B cell (primary cell): ENCODE results near the gene TGFBR2. TPM values are rescaled to one million over a fixed set of nuclear protein-coding genes. Genes with fewer than 3 reads are reported as not detected.
A peak's percentile ranks its signal among the peaks of the same experiment; 100 is the strongest.

ENCODE experiments used
- ATAC-seq: fragments of 200-7000 bp; cut with Tn5 transposase; one replicate; pipeline ENCODE4 v1.10.0; 2021; ENCODE audit warnings: low read depth, mild to moderate bottlenecking, moderate number of reproducible peaks, moderate library complexity
- CTCF ChIA-PET: fragments of 350-600 bp; sonication (Branson Sonifier 250); formaldehyde crosslinking; loops from one replicate; lab custom pipeline; 2021; ENCODE audit warnings: antibody characterized with exemption, inconsistent platforms; lab: Charles Lee
- POLR2A ChIA-PET: fragments of 350-600 bp; sonication (Branson Sonifier 250); formaldehyde crosslinking; loops from one replicate; lab custom pipeline; 2021; ENCODE audit warnings: antibody characterized with exemption; lab: Charles Lee
- DNase-seq: peaks from one replicate; pipeline ENCODE4 v3.0.0; 2013
- H2AFZ ChIP-seq: 2 replicates; pipeline ENCODE4 v1.6.1; 2012; ENCODE audit warnings: mild to moderate bottlenecking, low read depth, low read length; ENCODE audit not compliant: insufficient read depth, poor library complexity, severe bottlenecking
- H3K27ac ChIP-seq, 2 donors: 1 replicate in 1 of 2; 2 replicates in 1 of 2; pipeline ENCODE4 v1.5.1; 2012 to 2013; ENCODE audit warnings: low read length in 2 of 2, mild to moderate bottlenecking in 2 of 2, moderate library complexity in 1 of 2
- H3K27me3 ChIP-seq, 4 experiments: fragments of 200-600 bp in 1 of 4; sonication (generic) in 1 of 4; replicated peaks in 1 of 4; 1 replicate in 2 of 4; 2 replicates in 2 of 4; pipeline versions ENCODE4 v1.6.1 to v1.7.0; 2013 to 2016; ENCODE audit warnings: low read length in 3 of 4, mild to moderate bottlenecking in 2 of 4, mixed read lengths in 1 of 4, moderate library complexity in 1 of 4; ENCODE audit not compliant: insufficient read depth in 4 of 4, control insufficient read depth in 3 of 4; ENCODE audit errors: control extremely low read depth in 1 of 4
- H3K36me3 ChIP-seq, 2 experiments: replicated peaks in 1 of 2; 1 replicate in 1 of 2; 2 replicates in 1 of 2; pipeline versions ENCODE4 v1.6.1 to v1.7.1; 2013; ENCODE audit warnings: low read length in 1 of 2; ENCODE audit not compliant: insufficient read depth in 2 of 2, control insufficient read depth in 1 of 2; ENCODE audit errors: control extremely low read depth in 1 of 2, extremely low read depth in 1 of 2
- H3K4me1 ChIP-seq, 2 donors: fragments of 200-600 bp in 1 of 2; sonication (generic) in 1 of 2; 1 replicate in 1 of 2; 2 replicates in 1 of 2; pipeline versions ENCODE4 v1.5.1 to v1.6.1; 2013 to 2017; ENCODE audit warnings: low read length in 2 of 2; ENCODE audit not compliant: control insufficient read depth in 2 of 2, insufficient read depth in 2 of 2
- H3K4me2 ChIP-seq: replicated peaks from 2 replicates; pipeline ENCODE3; 2012; ENCODE audit warnings: mild to moderate bottlenecking, low read depth, low read length; ENCODE audit not compliant: poor library complexity, severe bottlenecking
- H3K4me3 ChIP-seq, 5 experiments: fragments of 200-600 bp in 1 of 5; sonication (generic) in 1 of 5; 1 replicate in 3 of 5; 2 replicates in 2 of 5; pipeline versions ENCODE4 v1.5.1 to v1.7.0; 2011 to 2016; ENCODE audit warnings: low read length in 4 of 5, mild to moderate bottlenecking in 4 of 5, low read depth in 2 of 5, control low read depth in 1 of 5, moderate library complexity in 1 of 5; ENCODE audit not compliant: insufficient read depth in 1 of 5; ENCODE audit errors: control extremely low read depth in 1 of 5, extremely low read depth in 1 of 5
- H3K79me2 ChIP-seq: fragments of 200-600 bp; sonication (generic); one replicate; pipeline ENCODE4 v1.6.0; 2016; ENCODE audit warnings: low read length; ENCODE audit not compliant: control insufficient read depth, insufficient read depth
- H3K9ac ChIP-seq: fragments of 200-600 bp; sonication (generic); 2 replicates; pipeline ENCODE4 v1.6.1; 2017; ENCODE audit warnings: mild to moderate bottlenecking, low read length, moderate library complexity
- H3K9me3 ChIP-seq, 3 donors: one replicate each; pipeline versions ENCODE4 v1.6.1 to v1.7.1; 2013; ENCODE audit warnings: low read length in 2 of 3; ENCODE audit not compliant: control insufficient read depth in 2 of 3, insufficient read depth in 1 of 3; ENCODE audit errors: control extremely low read depth in 1 of 3
- H4K20me1 ChIP-seq: 2 replicates; pipeline ENCODE4 v1.6.0; 2012; ENCODE audit warnings: mild to moderate bottlenecking, low read length; ENCODE audit not compliant: insufficient read depth, control insufficient read depth, poor library complexity, severe bottlenecking
- H3K27ac Mint-ChIP-seq: one replicate; pipeline ENCODE4 v1.8.0; 2021; ENCODE audit warnings: mixed read lengths
- H3K27me3 Mint-ChIP-seq: one replicate; pipeline ENCODE4 v1.8.0; 2021; ENCODE audit warnings: mixed read lengths
- H3K4me1 Mint-ChIP-seq: one replicate; pipeline ENCODE4 v1.8.0; 2021; ENCODE audit warnings: mixed read lengths
- H3K4me3 Mint-ChIP-seq: one replicate; pipeline ENCODE4 v1.8.0; 2021; ENCODE audit warnings: mixed read lengths
- H3K9me3 Mint-ChIP-seq: one replicate; pipeline ENCODE4 v1.8.0; 2022; ENCODE audit warnings: mixed read lengths; ENCODE audit not compliant: insufficient read depth
- EZH2 ChIP-seq: IDR thresholded peaks from 2 replicates; pipeline ENCODE4 v1.6.1; 2012; ENCODE audit warnings: borderline replicate concordance, low read depth, mild to moderate bottlenecking, moderate library complexity, low read length; ENCODE audit not compliant: insufficient read depth, poor library complexity, severe bottlenecking
- WGBS: methylation state at CpG from one replicate; pipeline ENCODE4 v1.1.5; 2013; ENCODE audit warnings: missing lambda C conversion rate; ENCODE audit not compliant: insufficient coverage; 5-methylcytosine and 5-hydroxymethylcytosine counted together
- intact Hi-C: fragments of 100-400 bp; cut with micrococcal nuclease; formaldehyde crosslinking; loops from one replicate; pipeline ENCODE4 v1.10.0; 2022
- polyA plus RNA-seq: library from polyadenylated mRNA; depleted of rRNA; stranded (reverse); fragments of >200 nt; gene quantifications from 2 replicates; pipeline ENCODE4 v1.2.3, GENCODE V29; 2012
- total RNA-seq, 2 donors: library from RNA; stranded (reverse); fragments of 120-200 nt in 1 of 2; gene quantifications; 1 replicate in 1 of 2; 2 replicates in 1 of 2; pipeline versions ENCODE4 v1.2.3 to v1.2.4, GENCODE V29; 2013 to 2022
- TF ChIP-seq, protein P1 (sequence below): fragments of 200-600 bp; IDR thresholded peaks from one replicate; pipeline ENCODE4 v1.8.0; 2022; ENCODE audit warnings: antibody characterized with exemption, mild to moderate bottlenecking

Gene TGFBR2
- total and polyA plus RNA-seq, 2 donors (not counting 1 experiment from before 2014, with no cell fraction given), result 68.7 to 189 TPM

DNA sequence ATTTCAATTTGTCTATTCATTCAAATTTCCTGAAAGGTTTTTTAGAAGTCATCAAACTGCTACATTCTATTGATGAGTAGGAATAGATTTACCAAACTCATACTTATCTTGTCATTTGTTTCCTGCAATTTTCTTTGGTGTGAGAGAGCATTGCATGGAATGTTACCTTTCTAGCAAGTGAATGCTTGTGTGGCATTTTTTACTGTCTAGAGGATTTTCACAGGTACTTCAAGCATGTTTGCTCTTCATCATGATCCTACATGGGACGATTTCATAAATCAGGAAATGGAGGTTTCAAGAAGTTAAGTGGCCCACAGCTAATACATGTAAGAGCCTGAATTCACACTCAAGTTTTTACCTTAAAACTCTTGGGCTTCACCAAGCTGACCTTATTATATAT, 26.1 kb downstream of the TGFBR2 start:
- peak overlapping the region; percentile 73 to 89 for H3K27ac ChIP-seq
- H3K9ac ChIP-seq, result no peak overlapping the region
- WGBS, result no CpG with 5 or more reads among the region's 1 CpG
- H3K4me3 Mint-ChIP-seq, result peak overlapping the region; percentile 71
- no peaks in the 10 kb centered on the region for H3K27me3 Mint-ChIP-seq
- no peaks in the 10 kb centered on the region for H3K27me3 ChIP-seq
- POLR2A ChIA-PET, result interaction anchor here (0.6 kb wide), 2 partner anchors 13 to 25 kb away, joined by 3 to 4 read pairs; no protein-coding TSS in a partner anchor
- H3K4me1 Mint-ChIP-seq, result peaks cover 95% of the 10 kb centered on the region
- H3K36me3 ChIP-seq, result peaks cover 0 to 7% of the 10 kb centered on the region in 2 experiments
- H2AFZ ChIP-seq, result no peak overlapping the region
- H3K4me3 ChIP-seq, result no peak overlapping the region
- DNase-seq, result no peak
- H3K4me1 ChIP-seq, result peaks cover 97 to 99% of the 10 kb centered on the region in 2 donors
- intact Hi-C loops, result loop anchor here (10.0 kb wide), 1 partner anchor 518 kb away; no protein-coding TSS in a partner anchor
- no peaks in the 10 kb centered on the region for H3K9me3 Mint-ChIP-seq
- H3K9me3 ChIP-seq, result no peaks in the 10 kb centered on the region
- ATAC-seq, result no peak
- H3K27ac Mint-ChIP-seq, result peak overlapping the region; percentile 93
- H3K4me2 ChIP-seq, result peak overlapping the region; percentile 64
- H4K20me1 ChIP-seq, result no peaks in the 10 kb centered on the region
- CTCF ChIA-PET, result interaction anchor here (0.7 to 2.5 kb wide), 8 partner anchors 8 to 519 kb away, joined by 3 to 8 read pairs (median 4); no protein-coding TSS in a partner anchor
- H3K79me2 ChIP-seq, result peaks cover 100% of the 10 kb centered on the region
- no peak for TF ChIP-seq EZH2
- TF ChIP-seq, protein P1, sequence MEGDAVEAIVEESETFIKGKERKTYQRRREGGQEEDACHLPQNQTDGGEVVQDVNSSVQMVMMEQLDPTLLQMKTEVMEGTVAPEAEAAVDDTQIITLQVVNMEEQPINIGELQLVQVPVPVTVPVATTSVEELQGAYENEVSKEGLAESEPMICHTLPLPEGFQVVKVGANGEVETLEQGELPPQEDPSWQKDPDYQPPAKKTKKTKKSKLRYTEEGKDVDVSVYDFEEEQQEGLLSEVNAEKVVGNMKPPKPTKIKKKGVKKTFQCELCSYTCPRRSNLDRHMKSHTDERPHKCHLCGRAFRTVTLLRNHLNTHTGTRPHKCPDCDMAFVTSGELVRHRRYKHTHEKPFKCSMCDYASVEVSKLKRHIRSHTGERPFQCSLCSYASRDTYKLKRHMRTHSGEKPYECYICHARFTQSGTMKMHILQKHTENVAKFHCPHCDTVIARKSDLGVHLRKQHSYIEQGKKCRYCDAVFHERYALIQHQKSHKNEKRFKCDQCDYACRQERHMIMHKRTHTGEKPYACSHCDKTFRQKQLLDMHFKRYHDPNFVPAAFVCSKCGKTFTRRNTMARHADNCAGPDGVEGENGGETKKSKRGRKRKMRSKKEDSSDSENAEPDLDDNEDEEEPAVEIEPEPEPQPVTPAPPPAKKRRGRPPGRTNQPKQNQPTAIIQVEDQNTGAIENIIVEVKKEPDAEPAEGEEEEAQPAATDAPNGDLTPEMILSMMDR, result no peak

DNA sequence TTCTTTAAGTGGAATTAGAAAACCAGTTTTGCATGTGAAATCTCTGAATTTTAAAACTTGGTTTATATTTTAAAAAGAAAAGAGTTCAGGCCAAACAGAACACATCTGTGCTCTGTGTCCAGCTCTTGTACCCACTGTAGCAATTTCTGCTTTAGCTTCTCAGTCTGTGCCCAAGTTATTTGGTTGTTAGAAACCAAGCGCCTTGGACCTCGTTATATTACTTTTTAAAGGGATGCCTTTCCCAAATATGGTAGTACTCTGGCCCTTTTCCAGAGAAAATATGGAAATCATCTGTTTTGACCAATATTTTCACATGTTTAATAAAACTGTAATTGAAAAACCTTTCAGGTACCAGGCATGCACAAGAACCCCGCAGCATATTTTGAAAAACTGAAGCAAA, 27.3 kb downstream of the TGFBR2 start:
- no CpG with 5 or more reads among the region's 3 CpGs for WGBS

More for the DNA sequence above, 27.3 kb downstream of the TGFBR2 start:
- peak overlapping the region; percentile 58 to 89 for H3K27ac ChIP-seq
- no peaks in the 10 kb centered on the region for H3K9me3 ChIP-seq
- ChIA-PET CTCF (interaction anchor here (1.2 to 2.0 kb wide), 3 partner anchors 58 to 314 kb away, joined by 4 to 7 read pairs (median 7); no protein-coding TSS in a partner anchor), POLR2A (interaction anchor here (0.6 kb wide), 1 partner anchor 12 kb away, joined by 3 read pairs; no protein-coding TSS in a partner anchor)
- peaks cover 100% of the 10 kb centered on the region for H3K79me2 ChIP-seq
- H4K20me1 ChIP-seq, result no peaks in the 10 kb centered on the region
- ATAC-seq, result no peak
- H3K9ac ChIP-seq, result no peak overlapping the region
- H3K36me3 ChIP-seq, result peaks cover 6 to 7% of the 10 kb centered on the region in 2 experiments
- Mint-ChIP-seq H3K9me3 (no peaks in the 10 kb centered on the region), H3K27me3 (no peaks in the 10 kb centered on the region), H3K4me3 (no peak overlapping the region), H3K27ac (no peak overlapping the region), H3K4me1 (peaks cover 95% of the 10 kb centered on the region)
- no peak for DNase-seq
- H2AFZ ChIP-seq, result no peak overlapping the region
- H3K4me1 ChIP-seq, result peaks cover 96 to 99% of the 10 kb centered on the region in 2 donors
- TF ChIP-seq, protein P1, result no peak
- no peak for TF ChIP-seq EZH2
- peak overlapping the region; percentile 64 for H3K4me2 ChIP-seq
- intact Hi-C loops, result loop anchor here (2.0 to 10.0 kb wide), 2 partner anchors 15 to 519 kb away; no protein-coding TSS in a partner anchor
- peak overlapping the region in 1 of 5 experiments; percentile 3 for H3K4me3 ChIP-seq
- no peaks in the 10 kb centered on the region for H3K27me3 ChIP-seq
